Peyer's patch (tissue), 4 donors: ENCODE results near the gene SFXN1. TPM values are rescaled to one million over a fixed set of nuclear protein-coding genes. Genes with fewer than 3 reads are reported as not detected.

ENCODE experiments used
- DNase-seq, 3 donors: peaks; one replicate each; pipeline ENCODE4 v3.0.0-alpha.2; 2017 to 2019
- H3K27ac ChIP-seq, 4 donors: fragments of 200-600 bp; sonication (generic); one replicate each; pipeline ENCODE4 v1.5.1; 2016 to 2019
- H3K27me3 ChIP-seq, 2 donors: fragments of 200-600 bp; sonication (generic); one replicate each; pipeline ENCODE4 v1.5.1; 2019
- H3K36me3 ChIP-seq, 3 donors: fragments of 200-600 bp; sonication (generic); one replicate each; pipeline ENCODE4 v1.5.1; 2016 to 2019
- H3K4me1 ChIP-seq, 4 donors: fragments of 200-600 bp; sonication (generic); one replicate each; pipeline ENCODE4 v1.5.1; 2016 to 2019
- H3K4me3 ChIP-seq, 4 donors: fragments of 200-600 bp; sonication (generic); 1 replicate in 3 of 4; 2 replicates in 1 of 4; pipeline ENCODE4 v1.5.1; 2016 to 2019; ENCODE audit warnings: mild to moderate bottlenecking in 1 of 4
- H3K9me3 ChIP-seq, 4 donors: fragments of 200-600 bp; sonication (generic); one replicate each; pipeline ENCODE4 v1.5.1; 2016 to 2019; ENCODE audit warnings: mild to moderate bottlenecking in 1 of 4
- POLR2A ChIP-seq, 2 donors: fragments of 450-650 bp; IDR thresholded peaks; one replicate each; pipeline ENCODE4 v1.5.1; 2017; ENCODE audit warnings: antibody characterized with exemption in 2 of 2, mild to moderate bottlenecking in 2 of 2, moderate library complexity in 2 of 2
- total RNA-seq, 4 donors: library from RNA; depleted of rRNA; stranded (reverse); fragments of >200 nt; gene quantifications; one replicate each; pipeline ENCODE4 v1.1.0, GENCODE V29; 2016
- TF ChIP-seq, protein P1 (sequence below), 6 experiments: fragments of 450-650 bp in 4 of 6; fragments of 200-600 bp in 2 of 6; sonication (generic) in 1 of 6; IDR thresholded peaks; one replicate each; pipeline ENCODE4 v1.5.1; 2017 to 2019; ENCODE audit warnings: antibody characterized with exemption in 6 of 6, mild to moderate bottlenecking in 3 of 6, moderate library complexity in 1 of 6

Gene SFXN1
- total RNA-seq, 4 donors from 2014 or later: 38.0 to 85.8 (median 63.5) TPM

DNA sequence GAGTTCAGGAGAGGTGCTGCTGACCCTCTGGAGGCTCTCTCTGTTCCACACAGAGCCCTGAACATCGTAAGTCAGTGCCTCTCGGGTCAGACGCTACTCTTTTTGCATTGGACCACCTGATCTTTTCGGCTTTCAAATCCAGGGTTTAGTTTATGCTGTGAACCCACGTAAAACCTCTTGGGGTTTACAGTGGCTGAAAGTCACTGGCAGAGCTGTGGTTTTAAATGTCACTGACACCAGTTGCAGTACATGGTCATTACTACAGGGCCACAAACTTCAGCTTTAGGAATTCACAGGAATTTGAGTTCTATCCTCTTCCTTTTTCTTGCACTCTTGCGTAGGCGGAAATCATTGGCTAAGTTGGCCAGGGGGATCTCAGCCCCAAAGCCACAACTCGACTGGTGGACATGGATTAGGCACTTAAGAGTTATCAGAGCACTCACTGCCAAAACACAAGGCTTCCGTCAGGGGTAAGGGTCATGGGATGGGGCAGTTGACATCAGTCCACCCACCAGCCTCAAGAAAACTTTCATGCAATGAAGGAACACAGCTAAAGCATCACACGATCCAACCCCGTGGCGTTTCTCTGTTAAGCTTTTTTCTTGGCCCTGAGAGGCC, 76.9 kb downstream of the SFXN1 start:
- H3K4me1 ChIP-seq: no peaks in the 10 kb centered on the region
- H3K27me3 ChIP-seq: no peaks in the 10 kb centered on the region
- no peaks in the 10 kb centered on the region for H3K36me3 ChIP-seq
- H3K9me3 ChIP-seq: no peaks in the 10 kb centered on the region
- TF ChIP-seq, protein P1, sequence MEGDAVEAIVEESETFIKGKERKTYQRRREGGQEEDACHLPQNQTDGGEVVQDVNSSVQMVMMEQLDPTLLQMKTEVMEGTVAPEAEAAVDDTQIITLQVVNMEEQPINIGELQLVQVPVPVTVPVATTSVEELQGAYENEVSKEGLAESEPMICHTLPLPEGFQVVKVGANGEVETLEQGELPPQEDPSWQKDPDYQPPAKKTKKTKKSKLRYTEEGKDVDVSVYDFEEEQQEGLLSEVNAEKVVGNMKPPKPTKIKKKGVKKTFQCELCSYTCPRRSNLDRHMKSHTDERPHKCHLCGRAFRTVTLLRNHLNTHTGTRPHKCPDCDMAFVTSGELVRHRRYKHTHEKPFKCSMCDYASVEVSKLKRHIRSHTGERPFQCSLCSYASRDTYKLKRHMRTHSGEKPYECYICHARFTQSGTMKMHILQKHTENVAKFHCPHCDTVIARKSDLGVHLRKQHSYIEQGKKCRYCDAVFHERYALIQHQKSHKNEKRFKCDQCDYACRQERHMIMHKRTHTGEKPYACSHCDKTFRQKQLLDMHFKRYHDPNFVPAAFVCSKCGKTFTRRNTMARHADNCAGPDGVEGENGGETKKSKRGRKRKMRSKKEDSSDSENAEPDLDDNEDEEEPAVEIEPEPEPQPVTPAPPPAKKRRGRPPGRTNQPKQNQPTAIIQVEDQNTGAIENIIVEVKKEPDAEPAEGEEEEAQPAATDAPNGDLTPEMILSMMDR (IDR thresholded peaks at IDR 0.05): no peak
- no peak for TF ChIP-seq POLR2A (IDR thresholded peaks at IDR 0.05)
- no peak overlapping the region for H3K27ac ChIP-seq
- no peak for DNase-seq
- H3K4me3 ChIP-seq: no peak overlapping the region

DNA sequence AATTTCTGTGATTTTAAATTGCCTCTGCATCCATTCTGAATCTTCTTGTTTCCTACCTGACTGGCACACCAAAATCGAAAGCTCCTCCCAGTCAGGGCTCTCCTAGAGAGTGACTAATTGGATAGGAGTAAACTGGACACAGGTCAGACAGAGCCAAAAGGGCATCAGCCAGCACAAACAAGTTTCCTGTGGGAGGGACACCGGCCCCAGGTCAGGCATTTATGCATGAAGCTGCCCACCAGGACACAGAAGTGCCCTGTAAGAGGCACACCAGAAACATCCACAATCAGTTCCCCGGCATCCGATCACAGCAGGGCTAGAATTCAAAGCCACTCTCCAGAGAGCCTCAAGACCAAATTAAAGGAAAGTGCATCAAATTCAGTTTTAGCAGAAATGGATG, 78.4 kb downstream of the SFXN1 start:
- Histone ChIP-seq H3K4me3 (no peak overlapping the region), H3K27ac (no peak overlapping the region), H3K27me3 (no peaks in the 10 kb centered on the region), H3K4me1 (no peaks in the 10 kb centered on the region), H3K36me3 (no peaks in the 10 kb centered on the region), H3K9me3 (no peaks in the 10 kb centered on the region)
- no peak for DNase-seq
- TF ChIP-seq POLR2A (IDR thresholded peaks at IDR 0.05): no peak
- TF ChIP-seq, protein P1 (IDR thresholded peaks at IDR 0.05): no peak

DNA sequence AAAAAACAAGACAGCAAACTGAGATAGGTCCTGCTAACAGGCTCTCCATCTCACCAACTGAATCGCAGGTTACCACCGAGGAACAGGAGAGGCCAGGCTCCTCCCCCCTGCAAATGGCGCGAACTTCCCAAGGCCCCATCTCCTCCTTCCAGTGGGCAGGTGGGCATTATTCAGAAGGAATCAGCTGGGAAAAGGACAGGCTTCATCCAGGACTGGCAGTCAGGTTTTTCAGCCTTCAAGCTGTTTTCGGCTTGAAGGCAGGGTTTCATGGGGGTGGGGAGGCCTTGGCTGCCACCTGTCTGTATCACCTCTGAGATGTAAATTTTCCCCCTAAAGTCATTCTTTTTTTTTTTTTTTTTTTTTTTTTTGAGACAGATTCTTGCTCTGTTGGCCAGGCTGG, 79.4 kb downstream of the SFXN1 start:
- Histone ChIP-seq H3K36me3 (no peaks in the 10 kb centered on the region), H3K4me1 (no peaks in the 10 kb centered on the region), H3K27ac (no peak overlapping the region), H3K27me3 (no peaks in the 10 kb centered on the region), H3K9me3 (no peaks in the 10 kb centered on the region), H3K4me3 (no peak overlapping the region)
- no peak for DNase-seq
- TF ChIP-seq POLR2A (IDR thresholded peaks at IDR 0.05): no peak
- TF ChIP-seq, protein P1 (IDR thresholded peaks at IDR 0.05): no peak

DNA sequence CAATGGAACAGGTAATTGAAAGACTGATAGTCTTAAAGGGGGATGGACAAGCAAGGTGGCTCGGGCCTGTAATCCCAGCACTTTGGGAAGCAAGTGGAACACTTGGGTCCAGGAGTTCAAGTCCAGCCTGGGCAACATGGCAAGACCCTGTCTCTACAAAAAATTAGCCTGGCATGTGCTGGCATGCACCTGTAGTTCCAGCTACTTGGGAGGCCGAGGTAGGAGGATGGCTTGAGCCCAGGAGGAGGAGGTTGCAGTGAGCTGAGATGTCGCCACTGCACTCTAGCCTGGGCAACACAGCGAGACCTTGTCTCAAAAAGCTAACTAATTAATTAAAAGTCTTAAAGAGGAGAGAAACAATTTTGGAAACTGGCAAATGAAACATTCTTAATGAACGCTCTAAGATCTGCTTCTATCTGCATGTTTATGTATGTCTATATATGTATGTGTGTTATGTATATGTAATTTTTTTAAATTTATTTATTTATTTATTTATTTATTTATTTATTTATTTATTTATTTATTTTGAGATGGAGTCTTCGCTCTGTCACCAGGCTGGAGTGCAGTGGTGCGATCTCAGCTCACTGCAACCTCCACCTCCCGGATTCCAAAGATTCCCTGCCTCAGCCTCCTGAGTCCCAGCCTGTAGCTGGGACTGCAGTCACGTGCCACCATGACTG, 80.6 kb downstream of the SFXN1 start:
- DNase-seq: no peak
- Histone ChIP-seq H3K4me3 (no peak overlapping the region), H3K9me3 (no peaks in the 10 kb centered on the region), H3K4me1 (no peaks in the 10 kb centered on the region), H3K27me3 (no peaks in the 10 kb centered on the region), H3K36me3 (no peaks in the 10 kb centered on the region), H3K27ac (no peak overlapping the region)
- no peak for TF ChIP-seq POLR2A (IDR thresholded peaks at IDR 0.05)
- TF ChIP-seq, protein P1 (IDR thresholded peaks at IDR 0.05): no peak

DNA sequence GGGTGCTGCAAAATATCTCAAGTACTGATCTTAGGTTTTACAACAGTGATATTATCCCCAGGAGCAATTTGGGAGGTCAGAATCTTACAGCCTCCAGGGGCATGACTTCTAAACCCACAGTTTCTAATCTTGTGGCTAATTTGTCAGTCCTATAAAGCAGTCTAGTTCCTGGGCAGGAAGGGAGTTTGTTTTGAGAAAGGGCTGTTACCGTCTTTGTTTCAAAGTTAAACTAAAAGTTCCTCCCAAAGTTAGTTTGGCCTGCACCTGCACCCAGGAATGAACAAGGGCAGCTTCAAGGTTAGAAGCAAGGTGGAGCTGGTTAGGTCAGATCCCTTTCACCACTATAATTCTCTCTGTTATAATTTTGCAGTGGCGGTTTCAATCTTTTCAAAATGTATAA, 81.7 kb downstream of the SFXN1 start:
- Histone ChIP-seq H3K27me3 (no peaks in the 10 kb centered on the region), H3K4me3 (no peak overlapping the region), H3K27ac (no peak overlapping the region), H3K4me1 (no peaks in the 10 kb centered on the region), H3K36me3 (no peaks in the 10 kb centered on the region), H3K9me3 (no peaks in the 10 kb centered on the region)
- DNase-seq: no peak
- TF ChIP-seq POLR2A (IDR thresholded peaks at IDR 0.05): no peak
- TF ChIP-seq, protein P1 (IDR thresholded peaks at IDR 0.05): no peak
